NK-92 (cell line): Measurements from ENCODE around the gene BRINP3.

ENCODE experiments used
- DNase-seq: peaks from one replicate; lab custom pipeline; 2025; ENCODE audit not compliant: unreplicated experiment; lab: John Stamatoyannopoulos, UW

Gene BRINP3

DNA sequence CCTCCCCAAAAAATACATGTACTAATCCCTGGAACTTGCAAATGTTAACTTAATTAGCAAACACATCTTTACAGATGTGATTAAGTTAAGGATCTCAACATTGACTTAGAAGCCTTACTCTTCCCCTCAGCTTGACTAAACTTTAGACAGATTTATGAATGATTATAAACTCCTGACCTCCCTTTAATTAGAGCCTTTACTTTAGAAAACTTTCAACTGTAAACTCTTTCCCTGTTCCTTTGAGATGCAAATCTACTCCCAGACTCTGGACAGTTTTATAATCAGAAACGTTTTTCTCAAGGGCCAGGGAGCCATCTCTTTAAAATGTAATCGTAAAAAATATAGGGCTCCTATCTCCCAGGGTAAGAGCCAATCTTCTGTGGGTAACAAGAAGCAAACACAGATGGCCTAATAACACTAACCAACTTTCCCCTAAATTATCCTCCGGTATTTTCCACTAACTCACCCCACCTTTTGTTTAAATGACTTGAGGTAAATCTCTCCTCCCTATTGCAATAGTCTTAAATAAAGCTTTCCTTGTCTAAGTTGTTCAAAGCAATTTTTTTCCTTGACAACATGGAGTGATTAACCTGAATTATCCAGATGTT lies 284.1 kb downstream of the BRINP3 start:
- DNase-seq, result no peak

DNA sequence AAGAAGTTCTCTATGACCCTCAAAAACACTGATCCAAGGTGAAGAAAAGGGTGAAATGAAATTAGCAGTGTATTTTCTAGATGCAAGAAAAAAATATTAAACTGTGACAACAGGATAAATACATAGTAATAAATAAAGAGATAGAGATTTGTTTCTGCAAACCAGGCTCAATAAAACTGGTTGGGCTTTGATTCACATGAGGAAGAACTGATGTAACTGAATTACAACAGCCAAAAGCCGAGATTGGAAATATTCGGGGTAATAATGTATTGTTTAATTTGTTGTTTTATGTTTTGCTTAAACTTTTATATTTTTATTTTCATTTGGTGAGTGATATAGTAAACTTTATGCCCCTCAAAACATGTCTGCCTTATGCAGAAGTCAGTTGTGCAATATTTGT lies 285.0 kb downstream of the BRINP3 start:
- no peak for DNase-seq

DNA sequence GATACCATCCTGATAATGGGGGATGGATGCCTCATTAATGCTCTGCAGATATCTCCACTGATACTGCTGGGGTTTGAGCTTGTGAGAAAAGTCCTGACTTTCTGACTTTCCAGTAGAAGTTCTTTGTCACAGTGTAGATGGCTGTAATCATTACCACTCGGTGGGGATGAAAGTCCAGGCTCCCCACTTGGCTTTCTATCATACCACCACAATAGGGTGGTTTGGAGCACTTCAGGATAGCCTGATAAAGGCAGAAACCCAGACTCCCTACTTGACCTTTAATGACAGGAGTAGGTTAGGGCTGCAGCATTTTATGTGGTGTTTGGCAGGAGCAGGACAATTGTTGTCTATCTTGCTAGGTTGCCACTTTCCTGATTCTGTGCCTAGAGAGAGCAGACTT lies 294.1 kb downstream of the BRINP3 start:
- no peak for DNase-seq

- DNase-seq, result no peak
These were observed 297.8 kb downstream of the BRINP3 start for GRCh38 chr1:190179817-190180216.

- DNase-seq, result no peak
These were observed 298.8 kb downstream of the BRINP3 start for GRCh38 chr1:190178827-190179226.

DNA sequence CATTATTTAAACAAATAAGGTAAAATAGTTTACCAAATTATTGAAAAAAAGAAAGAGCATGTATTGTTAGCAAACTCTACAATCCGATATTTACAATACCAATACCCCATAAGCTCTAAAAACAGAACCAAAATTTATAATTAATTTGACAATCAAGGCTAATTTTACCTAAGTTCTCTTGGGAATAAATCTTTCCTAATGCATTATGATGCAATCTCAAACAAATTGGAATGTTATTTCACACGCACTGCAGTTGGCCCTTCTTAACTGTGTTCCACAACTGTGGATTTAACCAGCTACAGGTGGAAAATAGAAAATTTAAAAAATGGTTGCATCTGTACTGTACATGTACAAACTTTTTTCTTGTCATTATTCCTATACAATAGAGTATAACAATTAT lies 300.1 kb downstream of the BRINP3 start:
- no peak for DNase-seq

DNA sequence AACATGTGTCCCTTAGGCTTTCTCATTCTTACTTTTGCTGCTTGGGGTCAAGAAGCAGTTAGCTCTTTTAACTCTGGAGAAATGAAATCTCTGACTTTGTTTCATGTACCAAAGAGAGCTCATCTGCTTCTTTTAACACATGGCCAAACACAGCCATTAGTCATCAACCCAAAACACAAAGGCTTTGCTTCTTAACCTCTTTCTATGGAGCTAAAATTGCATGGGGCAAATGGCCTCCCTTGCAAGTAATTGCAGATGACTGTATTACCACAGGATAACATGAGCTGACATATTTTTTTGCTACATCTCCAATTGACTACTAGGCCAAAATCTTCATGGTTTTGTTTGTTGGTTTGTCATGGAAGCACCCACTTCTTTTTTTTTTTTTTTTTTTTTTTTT lies 300.9 kb downstream of the BRINP3 start:
- DNase-seq, result no peak

GRCh38 chr1:190175320-190175719 lies 302.3 kb downstream of the BRINP3 start:
- DNase-seq, result no peak

- no peak for DNase-seq
These were observed 304.8 kb downstream of the BRINP3 start for GRCh38 chr1:190172651-190173430.

DNA sequence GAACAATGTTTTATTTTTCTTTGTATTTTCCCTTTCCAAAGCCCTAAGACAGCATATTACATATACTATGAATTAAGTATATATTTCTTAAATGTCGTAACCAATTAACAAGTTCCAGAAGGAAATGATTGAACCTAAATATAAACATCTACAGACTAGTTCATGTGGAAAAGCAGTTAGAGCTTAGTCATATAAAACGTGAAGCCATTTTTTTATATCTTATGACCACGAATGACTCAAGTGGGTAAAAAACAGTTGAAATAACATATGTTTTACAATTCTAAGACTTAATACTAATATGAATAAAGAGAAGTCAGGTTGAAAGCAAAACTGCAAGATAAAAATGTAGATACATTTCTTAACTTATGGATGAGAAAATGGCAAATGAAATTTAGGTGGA lies 307.3 kb downstream of the BRINP3 start:
- DNase-seq, result no peak

DNA sequence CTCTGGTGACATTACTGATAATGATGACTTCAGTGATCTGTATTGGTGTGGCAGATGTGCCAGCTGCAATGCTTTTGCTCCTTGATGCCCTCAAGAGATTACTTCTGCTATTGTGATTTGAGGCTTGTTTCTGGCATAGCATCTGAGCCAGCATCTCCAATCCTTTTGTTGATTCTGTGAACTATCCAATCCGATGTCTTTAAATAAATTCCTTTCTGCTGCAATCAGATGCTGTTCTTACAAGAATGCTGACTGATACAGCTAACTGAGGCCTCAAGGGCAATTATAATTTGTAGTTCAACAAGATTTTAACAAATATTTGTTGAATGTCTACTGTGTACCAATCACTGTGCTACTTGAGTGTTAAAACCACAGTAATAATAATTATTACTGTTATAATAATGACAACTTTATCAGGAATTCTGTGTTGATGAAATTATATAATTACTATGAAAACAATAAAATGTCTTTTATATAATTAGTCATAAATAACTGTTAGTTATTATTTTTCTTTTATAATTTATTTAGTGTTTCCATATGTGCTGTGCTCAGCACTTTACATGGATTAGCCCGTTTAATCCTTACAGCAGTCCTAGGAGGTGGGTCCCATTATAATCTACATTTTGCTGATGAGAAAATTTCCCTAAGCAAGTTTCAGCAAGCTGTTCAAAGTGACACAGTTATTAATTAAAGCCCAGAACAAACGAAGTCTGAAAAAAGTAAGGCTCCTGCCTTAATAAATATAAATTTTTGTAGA lies 308.2 kb downstream of the BRINP3 start:
- DNase-seq, result no peak

GRCh38 chr1:190168893-190169280 lies 308.8 kb downstream of the BRINP3 start:
- DNase-seq, result no peak

- DNase-seq, result no peak
These were observed 309.4 kb downstream of the BRINP3 start for GRCh38 chr1:190168116-190168892.

GRCh38 chr1:190159146-190159545 lies 318.5 kb downstream of the BRINP3 start:
- DNase-seq, result no peak

- DNase-seq, result no peak
These were observed 322.9 kb downstream of the BRINP3 start for GRCh38 chr1:190154744-190155143.

DNA sequence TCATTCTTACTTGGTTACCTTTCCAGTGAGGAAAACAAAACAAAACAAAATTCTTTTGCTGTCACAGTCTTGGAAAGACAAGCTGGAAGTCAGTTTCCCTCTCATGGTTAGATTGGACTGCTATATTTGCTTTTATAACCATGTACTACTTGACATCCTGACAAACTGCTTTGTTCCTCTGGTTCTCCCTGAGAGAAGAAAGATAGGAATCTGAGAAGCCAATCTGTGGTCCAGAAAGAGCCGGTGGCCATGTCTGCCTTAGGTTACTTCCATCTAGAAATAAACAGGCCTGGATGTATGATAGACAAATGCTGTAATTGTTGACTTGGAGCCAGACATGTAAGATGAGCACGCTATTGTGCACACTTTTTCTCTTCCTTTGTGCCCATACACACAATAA lies 330.0 kb downstream of the BRINP3 start:
- no peak for DNase-seq

DNA sequence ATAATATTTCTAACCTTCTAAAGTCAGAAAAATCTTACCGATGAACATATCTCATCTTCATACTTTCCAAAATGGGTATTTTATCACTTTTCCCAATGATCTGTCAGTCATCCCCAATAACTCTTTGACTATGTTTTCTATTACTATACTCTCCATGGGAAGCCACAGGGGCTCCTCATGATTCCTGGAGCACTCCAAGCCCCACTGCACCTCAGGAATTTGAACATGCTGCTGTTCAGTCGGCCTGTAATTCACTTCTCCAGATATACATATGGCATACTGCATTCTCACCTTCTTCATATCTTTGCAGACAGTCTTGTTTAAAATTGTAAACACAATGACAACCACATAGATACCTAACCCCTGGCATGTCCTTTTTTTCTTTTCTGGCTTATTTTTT lies 333.0 kb downstream of the BRINP3 start:
- no peak for DNase-seq

- DNase-seq, result no peak
These were observed 337.0 kb downstream of the BRINP3 start for GRCh38 chr1:190140644-190141043.

DNA sequence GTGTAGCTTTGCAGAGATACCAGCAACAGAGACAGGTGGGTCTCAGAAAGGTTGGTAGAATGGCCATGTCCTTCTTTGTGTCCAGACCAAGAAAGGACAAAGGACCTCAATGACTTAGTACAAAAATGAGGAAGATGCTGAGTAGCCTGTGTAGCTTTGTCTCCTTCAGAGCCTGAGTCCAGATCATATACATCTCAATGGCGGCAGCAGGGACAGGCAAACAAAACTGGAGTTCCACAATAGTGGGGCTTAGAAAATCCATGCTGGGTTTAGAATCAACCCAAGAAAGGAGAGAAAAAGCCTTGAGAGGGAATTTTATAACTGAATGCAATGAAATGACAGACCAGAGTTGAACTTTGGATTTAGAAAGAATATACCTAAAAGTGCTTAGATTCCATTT lies 339.0 kb downstream of the BRINP3 start:
- no peak for DNase-seq

- no peak for DNase-seq
These were observed 339.4 kb downstream of the BRINP3 start for GRCh38 chr1:190138266-190138665.

- DNase-seq, result no peak
These were observed 348.3 kb downstream of the BRINP3 start for GRCh38 chr1:190129366-190129765.
